ENCODE measurements around the gene AP2A2. TPM values are rescaled to one million over a fixed set of nuclear protein-coding genes. Genes with fewer than 3 reads are reported as not detected.

The AP2A2 gene
- total RNA-seq, 1 experiment from 2014 or later: 47.1 TPM

- 0 out of 2 replicates have a peak, but pooled peaks have one; percentile 36 for TF ChIP-seq NR1H2 (CRISPR knock-in tag; IDR thresholded peaks at IDR 0.05)
- no peak for TF ChIP-seq TEAD1 (CRISPR knock-in tag; IDR thresholded peaks at IDR 0.05)
- DNase-seq (ENCODE audit: low spot score) (no peak), ATAC-seq (no peak)
- no peaks in the 10 kb centered on the region for H3K36me3 Mint-ChIP-seq
- POLR2A ChIA-PET: interaction anchor here (0.9 to 1.1 kb wide), 3 partner anchors 13 to 67 kb away, joined by 3 to 4 read pairs (median 4); no protein-coding TSS in a partner anchor
- H3K27ac Mint-ChIP-seq: no peak overlapping the region
- no peaks in the 10 kb centered on the region for H3K27me3 Mint-ChIP-seq (ENCODE audit: low read depth)
- no peak overlapping the region for H3K4me3 Mint-ChIP-seq
- peaks cover 13% of the 10 kb centered on the region for H3K4me1 Mint-ChIP-seq
- H3K9me3 Mint-ChIP-seq: no peaks in the 10 kb centered on the region
- CTCF ChIA-PET: interaction anchor here (0.6 to 6.1 kb wide), 26 partner anchors 9 to 622 kb away, joined by 3 to 43 read pairs (median 4); partner anchors contain the start of genes CHID1, MUC2 and PNPLA2
Measured at GRCh38 chr11:924406-925157, 1.1 kb upstream of the AP2A2 start.

- CTCF ChIA-PET: interaction anchor here (0.6 to 6.1 kb wide), 25 partner anchors 9 to 621 kb away, joined by 3 to 43 read pairs (median 4); partner anchors contain the start of genes CHID1, MUC2 and PNPLA2
- H3K9me3 Mint-ChIP-seq: no peaks in the 10 kb centered on the region
- H3K27ac Mint-ChIP-seq: no peak overlapping the region
- POLR2A ChIA-PET: interaction anchor here (0.9 to 1.1 kb wide), 3 partner anchors 13 to 68 kb away, joined by 3 to 4 read pairs (median 4); no protein-coding TSS in a partner anchor
- ATAC-seq (peak; percentile 5; the same call in 1 of the 2 replicates), DNase-seq (ENCODE audit: low spot score) (no peak)
- no peaks in the 10 kb centered on the region for H3K27me3 Mint-ChIP-seq (ENCODE audit: low read depth)
- no peaks in the 10 kb centered on the region for H3K36me3 Mint-ChIP-seq
- peaks cover 13% of the 10 kb centered on the region for H3K4me1 Mint-ChIP-seq
- no peak for TF ChIP-seq ZNF281 (CRISPR knock-in tag; IDR thresholded peaks at IDR 0.05)
- TF ChIP-seq ZBTB43 (CRISPR knock-in tag; IDR thresholded peaks at IDR 0.05): no peak
- no peak for TF ChIP-seq TCF7 (CRISPR knock-in tag; IDR thresholded peaks at IDR 0.05; ENCODE audit: low read depth)
- TF ChIP-seq ZBTB21 (CRISPR knock-in tag; IDR thresholded peaks at IDR 0.05; ENCODE audit: borderline replicate concordance): no peak
- TF ChIP-seq ELF4 (CRISPR knock-in tag; IDR thresholded peaks at IDR 0.05; ENCODE audit: low read depth): no peak
- TF ChIP-seq AFF4 (CRISPR knock-in tag; IDR thresholded peaks at IDR 0.05; ENCODE audit: borderline replicate concordance): no peak
- TF ChIP-seq JUN (CRISPR knock-in tag; IDR thresholded peaks at IDR 0.05): no peak
- H3K4me3 Mint-ChIP-seq: no peak overlapping the region
Measured at GRCh38 chr11:925158-925495, 543 bp upstream of the AP2A2 start.

- ChIA-PET CTCF (interaction anchor here (1.6 kb wide), 1 partner anchor 18 kb away, joined by 5 read pairs; no protein-coding TSS in a partner anchor), POLR2A (no interaction called here)
- DNase-seq (ENCODE audit: low spot score) (no peak), ATAC-seq (no peak)
- Mint-ChIP-seq H3K4me3 (peak overlapping the region; percentile 84), H3K27ac (peak overlapping the region; percentile 82; the same call in 1 of the 2 replicates), H3K4me1 (peaks cover 21% of the 10 kb centered on the region), H3K9me3 (no peaks in the 10 kb centered on the region), H3K36me3 (no peaks in the 10 kb centered on the region), H3K27me3 (ENCODE audit: low read depth) (no peaks in the 10 kb centered on the region)
- TF ChIP-seq ZNF671 (CRISPR knock-in tag; IDR thresholded peaks at IDR 0.05) (no peak), MYBL2 (CRISPR knock-in tag; IDR thresholded peaks at IDR 0.05) (no peak), RELA (CRISPR knock-in tag; IDR thresholded peaks at IDR 0.05; ENCODE audit: borderline replicate concordance) (no peak), NR2C2 (CRISPR knock-in tag; IDR thresholded peaks at IDR 0.05) (no peak), AR (CRISPR knock-in tag; IDR thresholded peaks at IDR 0.05) (no peak), TEAD1 (CRISPR knock-in tag; IDR thresholded peaks at IDR 0.05) (no peak), ETV6 (CRISPR knock-in tag; IDR thresholded peaks at IDR 0.05) (no peak), ZNF219 (CRISPR knock-in tag; IDR thresholded peaks at IDR 0.05; ENCODE audit: borderline replicate concordance) (no peak)
Measured at GRCh38 chr11:926341-926916, 759 bp downstream of the AP2A2 start.

Data from WTC11 (cell line).